AG04449 (cell line): ENCODE data around the gene SARDH.

ENCODE experiments used
- CTCF ChIA-PET: fragments of 350-600 bp; formaldehyde crosslinking; extraction: SDS; loops from one replicate; lab custom pipeline; 2021; ENCODE audit warnings: antibody characterized with exemption; lab: Yijun Ruan, JAX
- POLR2A ChIA-PET: fragments of 400-600, 350-600 bp; formaldehyde crosslinking; extraction: SDS; loops from one replicate; lab custom pipeline; 2020; ENCODE audit warnings: antibody characterized with exemption, inconsistent platforms; lab: Yijun Ruan, JAX
- DNase-seq: peaks from one replicate; pipeline ENCODE4 v3.0.0-alpha.2; 2010; ENCODE audit warnings: low read depth, low spot score
- H3K4me3 ChIP-seq: 2 replicates; pipeline ENCODE4 v1.5.1; 2011; ENCODE audit warnings: low read depth, mild to moderate bottlenecking, control low read depth, low read length
- TF ChIP-seq, protein P1 (sequence below): IDR thresholded peaks from one replicate; pipeline ENCODE4 v1.5.1; 2011; ENCODE audit warnings: mild to moderate bottlenecking, moderate library complexity, low read length, control low read depth, inconsistent platforms; ENCODE audit not compliant: insufficient read depth; ENCODE audit errors: missing control alignments

SARDH gene

DNA sequence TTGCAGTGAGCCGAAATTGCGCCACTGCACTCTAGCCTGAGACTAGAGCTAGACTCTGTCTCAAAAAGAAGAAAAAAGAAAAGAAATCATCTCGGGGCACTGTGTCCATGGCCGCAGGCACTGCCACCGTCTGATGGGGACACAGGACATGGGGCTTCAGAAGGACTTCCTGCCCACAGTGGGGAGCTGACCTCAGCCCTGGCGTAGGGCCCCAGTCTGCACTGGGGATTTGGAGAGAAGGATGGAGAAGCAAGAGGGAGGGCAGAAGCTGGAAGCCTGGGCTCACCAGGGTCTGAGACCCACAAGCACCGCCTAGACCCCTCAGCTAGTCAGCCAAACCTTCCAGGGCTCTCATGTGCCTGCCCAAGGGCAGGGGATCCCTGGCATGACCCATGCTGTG lies 4.1 kb upstream of the SARDH start:
- no peak for DNase-seq
- no peak overlapping the region for H3K4me3 ChIP-seq
- ChIA-PET POLR2A (no interaction called here), CTCF (interaction anchor here (0.7 to 3.2 kb wide), 27 partner anchors 8 to 252 kb away, joined by 3 to 16 read pairs (median 5); no protein-coding TSS in a partner anchor)
- TF ChIP-seq, protein P1, sequence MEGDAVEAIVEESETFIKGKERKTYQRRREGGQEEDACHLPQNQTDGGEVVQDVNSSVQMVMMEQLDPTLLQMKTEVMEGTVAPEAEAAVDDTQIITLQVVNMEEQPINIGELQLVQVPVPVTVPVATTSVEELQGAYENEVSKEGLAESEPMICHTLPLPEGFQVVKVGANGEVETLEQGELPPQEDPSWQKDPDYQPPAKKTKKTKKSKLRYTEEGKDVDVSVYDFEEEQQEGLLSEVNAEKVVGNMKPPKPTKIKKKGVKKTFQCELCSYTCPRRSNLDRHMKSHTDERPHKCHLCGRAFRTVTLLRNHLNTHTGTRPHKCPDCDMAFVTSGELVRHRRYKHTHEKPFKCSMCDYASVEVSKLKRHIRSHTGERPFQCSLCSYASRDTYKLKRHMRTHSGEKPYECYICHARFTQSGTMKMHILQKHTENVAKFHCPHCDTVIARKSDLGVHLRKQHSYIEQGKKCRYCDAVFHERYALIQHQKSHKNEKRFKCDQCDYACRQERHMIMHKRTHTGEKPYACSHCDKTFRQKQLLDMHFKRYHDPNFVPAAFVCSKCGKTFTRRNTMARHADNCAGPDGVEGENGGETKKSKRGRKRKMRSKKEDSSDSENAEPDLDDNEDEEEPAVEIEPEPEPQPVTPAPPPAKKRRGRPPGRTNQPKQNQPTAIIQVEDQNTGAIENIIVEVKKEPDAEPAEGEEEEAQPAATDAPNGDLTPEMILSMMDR: no peak

DNA sequence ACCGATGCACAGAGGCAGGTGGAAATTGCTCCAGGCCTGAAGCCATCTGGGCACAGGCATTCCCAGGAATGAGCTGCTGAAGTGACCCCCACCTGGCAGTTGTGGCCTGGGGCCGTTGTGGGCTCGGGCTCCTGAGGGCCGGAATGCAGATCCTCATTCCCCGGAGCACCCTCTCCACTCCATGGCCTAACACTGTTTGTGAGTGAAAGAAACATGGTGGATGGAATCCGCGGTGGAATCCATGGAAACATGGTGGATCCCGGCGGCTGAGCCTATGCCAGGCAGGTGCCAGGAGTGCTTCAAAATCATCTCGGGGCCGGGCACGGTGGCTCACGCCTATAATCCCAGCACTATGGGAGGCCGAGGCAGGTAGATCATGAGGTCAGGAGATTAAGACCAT lies 3.6 kb upstream of the SARDH start:
- no peak for DNase-seq
- TF ChIP-seq, protein P1: no peak
- POLR2A ChIA-PET: no interaction called here
- H3K4me3 ChIP-seq: no peak overlapping the region
- CTCF ChIA-PET: interaction anchor here (0.9 to 3.2 kb wide), 18 partner anchors 8 to 252 kb away, joined by 3 to 16 read pairs (median 6); no protein-coding TSS in a partner anchor

DNA sequence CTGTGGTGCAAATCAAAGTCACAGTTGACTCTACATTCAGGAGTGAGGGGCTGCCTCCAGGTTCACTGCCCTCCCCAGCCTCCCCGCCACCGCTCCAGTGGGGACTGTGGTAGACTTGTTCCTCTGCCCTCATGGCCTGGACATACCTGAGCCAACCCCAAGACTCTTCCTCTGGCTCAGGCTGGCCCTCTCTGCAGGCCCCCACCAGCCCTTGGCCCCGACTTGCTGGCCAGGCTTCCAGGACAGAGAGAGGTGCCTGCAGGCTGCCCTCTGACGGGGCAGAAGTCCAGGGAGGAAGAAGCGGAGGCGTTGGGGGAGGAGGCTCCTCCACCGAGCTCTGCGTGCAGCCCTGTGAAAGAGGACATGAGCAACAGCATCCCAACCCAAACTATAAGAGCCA lies 2.8 kb upstream of the SARDH start:
- H3K4me3 ChIP-seq: no peak overlapping the region
- TF ChIP-seq, protein P1: no peak
- CTCF ChIA-PET: interaction anchor here (1.9 to 3.2 kb wide), 3 partner anchors 9 to 253 kb away, joined by 4 to 16 read pairs (median 12); no protein-coding TSS in a partner anchor
- DNase-seq: no peak
- POLR2A ChIA-PET: no interaction called here

DNA sequence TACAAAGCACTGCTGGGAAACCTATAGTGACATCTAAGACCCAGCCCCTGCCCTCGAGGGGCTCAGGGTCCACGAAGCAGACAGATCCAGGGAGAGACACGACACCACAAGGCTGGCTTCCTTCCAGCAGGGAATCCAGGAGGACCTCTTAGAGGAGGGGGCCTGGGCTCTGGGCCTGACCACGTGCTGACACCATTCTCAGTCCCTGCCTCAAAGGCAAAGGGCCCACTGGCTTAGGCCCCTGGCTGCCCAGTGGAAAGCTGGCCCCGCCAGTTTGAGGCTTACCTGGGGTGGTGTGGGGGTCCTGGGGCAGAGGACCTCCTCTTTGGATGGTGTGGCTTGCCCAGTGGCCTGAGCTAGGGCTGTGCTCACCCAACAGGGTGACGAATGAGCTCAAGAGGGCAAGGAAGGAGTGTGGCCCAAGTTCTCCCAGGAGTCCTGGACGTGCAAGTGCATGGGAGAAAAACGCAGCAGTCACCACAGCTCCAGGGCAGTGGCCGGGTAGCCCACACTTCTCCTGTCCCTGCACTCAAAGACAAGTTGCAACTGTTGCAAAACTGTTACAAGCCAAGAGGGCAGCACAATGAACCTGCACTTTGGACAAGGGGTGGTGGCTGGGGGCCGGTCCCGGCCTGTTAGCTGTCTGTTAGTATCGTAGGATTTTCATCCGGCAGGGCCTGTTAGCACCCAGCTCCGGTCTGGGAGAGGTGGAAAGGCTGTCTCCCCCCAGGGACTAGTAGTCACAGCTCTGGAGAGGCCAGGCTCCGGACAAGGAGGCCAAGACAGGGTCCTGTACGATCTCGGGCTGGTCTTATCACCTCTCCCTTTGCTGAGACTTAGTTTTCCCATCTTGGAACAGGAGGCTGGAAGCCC lies 1.5 kb upstream of the SARDH start:
- POLR2A ChIA-PET: no interaction called here
- no peak overlapping the region for H3K4me3 ChIP-seq
- CTCF ChIA-PET: interaction anchor here (0.8 to 3.2 kb wide), 6 partner anchors 9 to 255 kb away, joined by 3 to 16 read pairs (median 4); no protein-coding TSS in a partner anchor
- no peak for DNase-seq
- TF ChIP-seq, protein P1: no peak

DNA sequence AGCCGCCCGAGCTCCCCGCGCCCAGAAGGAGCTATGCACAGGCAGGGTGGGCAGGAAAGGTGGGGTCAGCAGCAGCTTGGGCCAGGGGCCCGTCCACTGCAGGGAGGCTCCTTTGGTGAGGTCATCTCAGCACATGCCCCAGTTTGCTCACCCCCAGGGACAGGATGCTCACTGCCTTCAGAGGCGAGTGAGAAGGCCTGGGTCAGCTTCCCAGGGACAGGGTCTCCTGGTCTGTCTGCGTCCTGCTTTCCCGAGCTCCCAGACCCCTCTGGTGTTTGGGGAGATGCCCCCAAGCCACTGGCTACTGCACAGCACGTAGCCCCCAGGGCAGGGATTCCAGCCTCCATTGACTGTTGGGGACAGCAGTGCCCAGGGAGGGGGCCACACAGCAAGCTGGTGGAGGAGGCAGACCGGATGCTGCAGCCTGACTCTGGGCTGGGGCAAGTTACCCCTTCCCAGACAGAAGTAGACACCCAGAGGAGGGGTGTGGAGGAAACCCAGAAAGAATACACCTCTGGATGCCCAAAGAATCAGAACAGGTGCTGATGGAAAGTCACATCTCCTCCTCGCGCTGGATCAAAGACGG lies 581 bp upstream of the SARDH start:
- TF ChIP-seq, protein P1: no peak
- DNase-seq: no peak
- POLR2A ChIA-PET: no interaction called here
- no peak overlapping the region for H3K4me3 ChIP-seq
- CTCF ChIA-PET: interaction anchor here (1.1 to 2.4 kb wide), 2 partner anchors 11 to 208 kb away, joined by 3 to 8 read pairs; no protein-coding TSS in a partner anchor

DNA sequence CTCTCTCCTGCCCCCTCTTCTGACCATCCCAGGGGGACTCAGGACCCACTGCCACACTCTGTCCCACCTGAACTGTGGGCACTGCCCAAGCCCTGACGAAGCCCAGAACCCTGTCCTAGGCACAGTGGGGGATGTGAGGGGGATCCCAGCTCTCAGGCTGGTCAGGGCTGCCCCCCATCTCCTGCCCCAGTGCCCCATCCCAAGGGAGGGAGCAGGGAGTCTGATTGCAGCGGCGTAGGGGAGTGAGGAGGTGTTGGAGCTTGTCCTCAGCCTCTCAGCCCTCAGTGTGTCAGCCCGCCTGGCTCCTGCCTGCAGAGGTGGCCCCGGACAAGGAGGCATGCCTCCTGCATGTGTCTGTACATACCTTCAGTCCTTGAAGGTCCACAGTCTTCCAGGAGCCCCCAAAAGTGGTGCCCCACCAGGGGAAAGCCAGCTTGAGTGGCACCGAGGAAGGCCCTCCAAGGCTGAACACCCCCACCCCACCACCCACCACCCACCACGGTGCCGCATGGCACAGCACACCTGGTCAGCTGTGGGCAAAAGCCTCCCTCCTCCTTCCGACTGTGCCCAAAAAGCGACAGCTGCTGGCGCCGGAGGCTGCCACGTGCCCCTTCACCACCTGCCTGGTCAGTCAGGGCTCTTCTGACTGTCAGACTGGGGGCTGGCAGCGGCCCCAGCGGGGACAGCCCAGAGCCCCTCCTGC lies 930 bp downstream of the SARDH start:
- ChIA-PET CTCF (interaction anchor here (0.9 to 2.4 kb wide), 2 partner anchors 9 to 10 kb away, joined by 3 to 8 read pairs; no protein-coding TSS in a partner anchor), POLR2A (no interaction called here)
- no peak overlapping the region; the same call in 1 of the 2 replicates for H3K4me3 ChIP-seq
- DNase-seq: no peak
- TF ChIP-seq, protein P1: no peak
